Gastroesophageal sphincter (tissue), 2 donors: ENCODE data around the gene ZGPAT.

Source experiments
- EP300 ChIP-seq: sonication (generic); formaldehyde crosslinking; IDR thresholded peaks from one replicate; pipeline ENCODE4 v1.6.1; 2017; ENCODE audit warnings: antibody characterized with exemption, mild to moderate bottlenecking
- POLR2AphosphoS5 ChIP-seq: sonication (generic); formaldehyde crosslinking; IDR thresholded peaks from one replicate; pipeline ENCODE4 v1.6.1; 2017; ENCODE audit warnings: antibody characterized with exemption

DNA sequence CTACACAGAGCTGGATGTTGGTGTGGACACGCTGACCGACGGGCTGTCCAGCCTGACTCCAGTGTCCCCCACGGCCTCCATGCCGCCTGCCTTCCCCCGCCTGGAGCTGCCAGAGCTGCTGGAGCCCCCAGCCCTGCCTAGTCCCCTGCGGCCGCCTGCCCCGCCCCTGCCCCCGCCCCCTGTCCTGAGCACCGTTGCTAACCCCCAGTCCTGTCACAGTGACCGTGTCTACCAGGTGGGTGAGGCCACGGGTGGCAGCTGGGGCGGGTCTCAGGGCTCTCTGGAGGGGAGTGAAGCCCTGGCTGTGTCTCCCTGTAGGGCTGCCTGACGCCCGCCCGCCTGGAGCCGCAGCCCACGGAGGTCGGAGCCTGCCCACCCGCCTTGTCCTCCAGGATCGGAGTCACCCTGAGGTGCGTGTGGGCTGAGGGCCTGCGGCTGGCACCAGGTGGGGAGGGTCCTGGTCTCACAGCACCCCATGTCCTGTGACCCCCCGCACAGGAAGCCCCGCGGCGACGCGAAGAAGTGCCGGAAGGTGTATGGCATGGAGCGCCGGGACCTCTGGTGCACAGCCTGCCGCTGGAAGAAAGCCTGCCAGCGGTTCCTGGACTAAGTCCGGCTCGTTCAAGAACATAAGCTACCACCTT, 34.7 kb downstream of the ZGPAT start:
- TF ChIP-seq POLR2AphosphoS5 (no peak), EP300 (no peak)
